HL-60/S4 treated with retinoic acid at 250 ng/mL for 4 days and 3 days (cell line): Measurements from ENCODE around the gene NR4A2.

Experiments used
- in situ Hi-C: fragments of 300-500 bp; cut with MboI; formaldehyde crosslinking; loops from 2 replicates; pipeline ENCODE4 v1.7.0; 2022; ENCODE audit warnings: low sequenced_read_pairs

Gene NR4A2

GRCh38 chr2:156340804-156341451 lies 8.4 kb upstream of the NR4A2 start:
- in situ Hi-C loops, result loop anchor here (25.0 kb wide), 1 partner anchor 246 kb away; no protein-coding TSS in a partner anchor

- in situ Hi-C loops, result loop anchor here (25.0 kb wide), 1 partner anchor 247 kb away; no protein-coding TSS in a partner anchor
Observed at GRCh38 chr2:156340377-156340776, 7.9 kb upstream of the NR4A2 start.

- in situ Hi-C loops, result loop anchor here (25.0 kb wide), 1 partner anchor 247 kb away; no protein-coding TSS in a partner anchor
Observed at GRCh38 chr2:156339865-156340264, 7.3 kb upstream of the NR4A2 start.

- in situ Hi-C loops, result loop anchor here (25.0 kb wide), 1 partner anchor 248 kb away; no protein-coding TSS in a partner anchor
Observed at GRCh38 chr2:156339110-156339847, 6.8 kb upstream of the NR4A2 start.

- in situ Hi-C loops, result loop anchor here (25.0 kb wide), 1 partner anchor 249 kb away; no protein-coding TSS in a partner anchor
Observed at GRCh38 chr2:156338578-156338977, 6.1 kb upstream of the NR4A2 start.

GRCh38 chr2:156334496-156335478 lies 2.3 kb upstream of the NR4A2 start:
- in situ Hi-C loops, result loop anchor here (25.0 kb wide), 1 partner anchor 253 kb away; no protein-coding TSS in a partner anchor

GRCh38 chr2:156333951-156334495 lies 1.5 kb upstream of the NR4A2 start:
- in situ Hi-C loops, result loop anchor here (25.0 kb wide), 1 partner anchor 253 kb away; no protein-coding TSS in a partner anchor

- in situ Hi-C loops, result loop anchor here (25.0 kb wide), 1 partner anchor 254 kb away; no protein-coding TSS in a partner anchor
Observed at GRCh38 chr2:156333274-156333950, 891 bp upstream of the NR4A2 start.

- in situ Hi-C loops, result loop anchor here (25.0 kb wide), 1 partner anchor 255 kb away; no protein-coding TSS in a partner anchor
Observed at GRCh38 chr2:156332284-156332533, 312 bp downstream of the NR4A2 start.

- in situ Hi-C loops, result loop anchor here (25.0 kb wide), 1 partner anchor 256 kb away; no protein-coding TSS in a partner anchor
Observed at GRCh38 chr2:156331572-156332283, 793 bp downstream of the NR4A2 start.

- in situ Hi-C loops, result loop anchor here (25.0 kb wide), 1 partner anchor 257 kb away; no protein-coding TSS in a partner anchor
Observed at GRCh38 chr2:156329927-156330726, 2.4 kb downstream of the NR4A2 start.

GRCh38 chr2:156329031-156329926 lies 3.2 kb downstream of the NR4A2 start:
- in situ Hi-C loops, result loop anchor here (25.0 kb wide), 1 partner anchor 258 kb away; no protein-coding TSS in a partner anchor

- in situ Hi-C loops, result loop anchor here (25.0 kb wide), 1 partner anchor 259 kb away; no protein-coding TSS in a partner anchor
Observed at GRCh38 chr2:156327835-156328695, 4.5 kb downstream of the NR4A2 start.

GRCh38 chr2:156326526-156327095 lies 5.9 kb downstream of the NR4A2 start:
- in situ Hi-C loops, result loop anchor here (25.0 kb wide), 1 partner anchor 261 kb away; no protein-coding TSS in a partner anchor

- in situ Hi-C loops, result loop anchor here (25.0 kb wide), 1 partner anchor 261 kb away; no protein-coding TSS in a partner anchor
Observed at GRCh38 chr2:156325688-156326525, 6.6 kb downstream of the NR4A2 start.
